ENCODE measurements around the gene GLT6D1.
"Not testable (repeated sequence)": the region's sequence is repeated elsewhere in the genome, so short reads cannot be mapped to it uniquely, and the experiment has no call there.

The GLT6D1 gene

GRCh38 chr9:135639196-135639595 lies at the start of gene GLT6D1:
Gene GLT6D1 (minus strand): TSS chr9:135639540. CDS start chr9:135639187, 353 bp downstream.
- no peak for DNase-seq

GRCh38 chr9:135689011-135689410 lies 49.7 kb upstream of the GLT6D1 start:
- DNase-seq, result no peak

- no peak for DNase-seq
Measured at GRCh38 chr9:135687216-135687615, 47.9 kb upstream of the GLT6D1 start.

- DNase-seq, result no peak
Measured at GRCh38 chr9:135684691-135685090, 45.4 kb upstream of the GLT6D1 start.

- DNase-seq, result no peak
Measured at GRCh38 chr9:135683401-135684034, 44.2 kb upstream of the GLT6D1 start.

GRCh38 chr9:135681161-135681560 lies 41.8 kb upstream of the GLT6D1 start:
- DNase-seq, result no peak

GRCh38 chr9:135680056-135680455 lies 40.7 kb upstream of the GLT6D1 start:
- DNase-seq, result no peak

GRCh38 chr9:135678236-135679017 lies 39.1 kb upstream of the GLT6D1 start:
- DNase-seq, result no peak

GRCh38 chr9:135677641-135678168 lies 38.4 kb upstream of the GLT6D1 start:
- DNase-seq, result no peak

- DNase-seq, result no peak
Measured at GRCh38 chr9:135676891-135677290, 37.6 kb upstream of the GLT6D1 start.

GRCh38 chr9:135674977-135675376 lies 35.6 kb upstream of the GLT6D1 start:
- no peak for DNase-seq

- no peak for DNase-seq
Measured at GRCh38 chr9:135673941-135674340, 34.6 kb upstream of the GLT6D1 start.

- not testable (repeated sequence) for DNase-seq
Measured at GRCh38 chr9:135672786-135673185, 33.4 kb upstream of the GLT6D1 start.

GRCh38 chr9:135671591-135672041 lies 32.3 kb upstream of the GLT6D1 start:
- no peak for DNase-seq

- DNase-seq, result no peak
Measured at GRCh38 chr9:135670721-135671590, 31.6 kb upstream of the GLT6D1 start.

GRCh38 chr9:135669616-135670285 lies 30.4 kb upstream of the GLT6D1 start:
- no peak for DNase-seq

- DNase-seq, result not testable (repeated sequence)
Measured at GRCh38 chr9:135669018-135669417, 29.7 kb upstream of the GLT6D1 start.

GRCh38 chr9:135667463-135668001 lies 28.2 kb upstream of the GLT6D1 start:
- DNase-seq, result no peak

- no peak for DNase-seq
Measured at GRCh38 chr9:135666534-135667462, 27.5 kb upstream of the GLT6D1 start.

GRCh38 chr9:135665795-135666189 lies 26.5 kb upstream of the GLT6D1 start:
- DNase-seq, result no peak
